Bronchial epithelial cell (primary cell): ENCODE data around the gene PPIL1. TPM values are rescaled to one million over a fixed set of nuclear protein-coding genes. Genes with fewer than 3 reads are reported as not detected.
"Not testable (repeated sequence)": the region's sequence is repeated elsewhere in the genome, so short reads cannot be mapped to it uniquely, and the experiment has no call there.

Experiments
- DNase-seq: peaks from one replicate; pipeline ENCODE4 v3.0.0-alpha.2; 2010; ENCODE audit warnings: low read depth
- FAIRE-seq: peaks from 2 replicates; lab custom pipeline; 2011; peaks lifted over from hg19 to GRCh38; lab: Jason Lieb, UNC
- H3K27me3 ChIP-seq: 2 replicates; pipeline ENCODE4 v1.5.1; 2011; ENCODE audit warnings: low read length; ENCODE audit not compliant: control insufficient read depth, insufficient read depth
- H3K36me3 ChIP-seq: 2 replicates; pipeline ENCODE4 v1.5.1; 2011; ENCODE audit warnings: low read length; ENCODE audit not compliant: control insufficient read depth, insufficient read depth
- H3K4me3 ChIP-seq: 2 replicates; pipeline ENCODE4 v1.5.1; 2011; ENCODE audit warnings: mild to moderate bottlenecking, low read depth, low read length, control low read depth
- CTCF ChIP-seq: IDR thresholded peaks from 2 replicates; pipeline ENCODE4 v1.5.1; 2011; ENCODE audit warnings: mild to moderate bottlenecking, moderate library complexity, low read length, control low read depth, inconsistent platforms; ENCODE audit not compliant: insufficient read depth, severe bottlenecking
- total RNA-seq: library from RNA; depleted of rRNA; stranded (reverse); fragments of >200 nt; gene quantifications from 2 replicates; pipeline ENCODE4 v1.2.1, GENCODE V29; 2014

Gene PPIL1
- total RNA-seq, 1 donor from 2014 or later = 34.8 TPM

GRCh38 chr6:36817176-36817817 is 57.3 kb downstream of the PPIL1 start:
- Histone ChIP-seq H3K27me3 (no peaks in the 10 kb centered on the region), H3K36me3 (no peaks in the 10 kb centered on the region), H3K4me3 (no peak overlapping the region)
- FAIRE-seq (no peak), DNase-seq (no peak)
- no peak for TF ChIP-seq CTCF

GRCh38 chr6:36815962-36816735 is 58.5 kb downstream of the PPIL1 start:
- Histone ChIP-seq H3K27me3 (no peaks in the 10 kb centered on the region), H3K4me3 (no peak overlapping the region), H3K36me3 (no peaks in the 10 kb centered on the region)
- no peak for DNase-seq
- FAIRE-seq = no peak
- no peak for TF ChIP-seq CTCF

GRCh38 chr6:36814249-36814648 is 60.4 kb downstream of the PPIL1 start:
- TF ChIP-seq CTCF = no peak
- DNase-seq = no peak
- FAIRE-seq = no peak
- Histone ChIP-seq H3K27me3 (no peaks in the 10 kb centered on the region), H3K4me3 (no peak overlapping the region), H3K36me3 (no peaks in the 10 kb centered on the region)

- Histone ChIP-seq H3K36me3 (no peaks in the 10 kb centered on the region), H3K27me3 (no peaks in the 10 kb centered on the region), H3K4me3 (no peak overlapping the region)
- DNase-seq (no peak), FAIRE-seq (no peak)
- no peak for TF ChIP-seq CTCF
Observed at GRCh38 chr6:36813526-36813925, 61.1 kb downstream of the PPIL1 start.

- H3K27me3 ChIP-seq, H3K36me3 ChIP-seq, H3K4me3 ChIP-seq, DNase-seq, FAIRE-seq: not testable (repeated sequence)
Observed at GRCh38 chr6:36813047-36813446, 61.6 kb downstream of the PPIL1 start.

GRCh38 chr6:36809941-36810803 is 64.4 kb downstream of the PPIL1 start:
- Histone ChIP-seq H3K4me3 (no peak overlapping the region), H3K27me3 (peaks cover 4% of the 10 kb centered on the region), H3K36me3 (no peaks in the 10 kb centered on the region)
- DNase-seq (no peak), FAIRE-seq (no peak)
- no peak for TF ChIP-seq CTCF
